ENCODE results near the gene DTNB. TPM values are rescaled to one million over a fixed set of nuclear protein-coding genes. Genes with fewer than 3 reads are reported as not detected.

The DTNB gene
- total and polyA plus RNA-seq, 2 of the 4 experiments (the other 2 are of a cell fraction) = 3.8 to 5.3 TPM

GRCh38 chr2:25356088-25356487 is 317.3 kb downstream of the DTNB start:
- H2BK120ac ChIP-seq (ENCODE audit: low read depth, low read length) = no peak overlapping the region
- H3K9ac ChIP-seq (ENCODE audit: low read depth, low read length) = no peak overlapping the region
- no peaks in the 10 kb centered on the region for H4K20me1 ChIP-seq (ENCODE audit: insufficient read depth, low read length)
- no peak overlapping the region for H4K91ac ChIP-seq (ENCODE audit: insufficient read depth, low read depth, low read length)
- DNase-seq (no peak), ATAC-seq (ENCODE audit: low read depth) (no peak)
- in situ Hi-C loops (cut with MboI; ENCODE audit: low sequenced_read_pairs) = no loop called here
- H3K18ac ChIP-seq (ENCODE audit: low read depth, low read length) = no peak overlapping the region
- BruUV-seq (replicated peaks) = no TSS peak
- dilution Hi-C loops (cut with HindIII; ENCODE audit: low sequenced_read_pairs, unreplicated experiment) = no loop called here
- no peak overlapping the region for H3K56ac ChIP-seq (ENCODE audit: extremely low read depth, insufficient read depth, low read length)
- no peak overlapping the region for H3K23ac ChIP-seq (ENCODE audit: low read depth, low read length)
- no peak overlapping the region for H3K4ac ChIP-seq (ENCODE audit: low read depth, low read length)
- H2BK15ac ChIP-seq (ENCODE audit: low read depth, low read length) = no peak overlapping the region
- intact Hi-C loops (cut with micrococcal nuclease) = no loop called here
- POLR2A ChIA-PET (ENCODE audit: unreplicated experiment) = no interaction called here
- CTCF ChIA-PET = no interaction called here
- no peak overlapping the region for H2BK5ac ChIP-seq (ENCODE audit: low read depth, low read length, poor library complexity, severe bottlenecking)
- H3K27ac ChIP-seq (ENCODE audit: insufficient read depth, low read length) = no peak overlapping the region
- no peak for TF ChIP-seq RFX5 (IDR thresholded peaks at IDR 0.05; ENCODE audit: low read depth, low read length)
- no peak for TF ChIP-seq NFE2L2 (IDR thresholded peaks at IDR 0.05; ENCODE audit: low read depth, low read length)
- no peak for TF ChIP-seq BHLHE40 (IDR thresholded peaks at IDR 0.05; ENCODE audit: low read depth, low read length)
- no peak for TF ChIP-seq CHD1 (IDR thresholded peaks at IDR 0.05; ENCODE audit: low read depth, low read length)
- no peak for TF ChIP-seq ELK1 (IDR thresholded peaks at IDR 0.05; ENCODE audit: borderline replicate concordance, low read depth, low read length)
- TF ChIP-seq MXI1 (IDR thresholded peaks at IDR 0.05; ENCODE audit: borderline replicate concordance, low read depth, low read length) = no peak
- TF ChIP-seq RCOR1 (IDR thresholded peaks at IDR 0.05; ENCODE audit: insufficient replicate concordance, low read length) = no peak
- no peak for TF ChIP-seq MAFK (IDR thresholded peaks at IDR 0.05; ENCODE audit: low read depth, low read length)
- no peak for TF ChIP-seq POLR2A (IDR thresholded peaks at IDR 0.05; ENCODE audit: low read depth, low read length)
- no peak for TF ChIP-seq MAZ (IDR thresholded peaks at IDR 0.05; ENCODE audit: borderline replicate concordance, low read depth, low read length)
- no peak for TF ChIP-seq RAD21 (IDR thresholded peaks at IDR 0.05; ENCODE audit: low read length)
- H2AFZ ChIP-seq (replicated peaks; ENCODE audit: low read length, poor library complexity) = no peak overlapping the region
- no peak overlapping the region for H2AK9ac ChIP-seq (replicated peaks; ENCODE audit: low read depth, low read length, poor library complexity)
- H4K8ac ChIP-seq (ENCODE audit: low read depth in 2 of 2, low read length in 2 of 2) = no peak overlapping the region
- H3K79me1 ChIP-seq (ENCODE audit: low read depth in 1 of 2, low read length in 2 of 2) = no peaks in the 10 kb centered on the region
- H3K4me3 ChIP-seq (ENCODE audit: insufficient read depth, low read depth, low read length) = no peak overlapping the region
- H3K14ac ChIP-seq (replicated peaks; ENCODE audit: low read depth, low read length) = no peak overlapping the region
- WGBS, 2 experiments (ENCODE audit: extremely low coverage in 2 of 2, insufficient read length in 1 of 2) = 50% methylated on average over 2 of the region's 4 CpGs; no CpG with 5 or more reads in 1 of the 2 experiments
- H2BK20ac ChIP-seq (ENCODE audit: low read depth, low read length) = no peak overlapping the region
- no peaks in the 10 kb centered on the region for H3K9me3 ChIP-seq (ENCODE audit: control insufficient read depth, insufficient read depth, low read length)
- H3K27me3 ChIP-seq (ENCODE audit: control insufficient read depth, insufficient read depth, low read length) = peaks cover 2% of the 10 kb centered on the region; the same call in 1 of the 2 replicates
- H3K9me1 ChIP-seq (ENCODE audit: insufficient read depth, low read length) = no peaks in the 10 kb centered on the region
- no peak overlapping the region for H4K5ac ChIP-seq (ENCODE audit: low read depth, low read length)
- H3K36me3 ChIP-seq (ENCODE audit: control insufficient read depth, insufficient read depth, low read length) = no peaks in the 10 kb centered on the region
- no peaks in the 10 kb centered on the region for H3K4me1 ChIP-seq (ENCODE audit: control insufficient read depth, insufficient read depth, low read length)
- no peak overlapping the region for H3K4me2 ChIP-seq (ENCODE audit: low read depth, low read length)
- no peak overlapping the region for H2AK5ac ChIP-seq (ENCODE audit: low read depth, low read length)
